ENCODE data around the gene ABR. TPM values are rescaled to one million over a fixed set of nuclear protein-coding genes. Genes with fewer than 3 reads are reported as not detected.

ABR gene
- total RNA-seq, 1 donor from 2014 or later, result 92.7 TPM

DNA sequence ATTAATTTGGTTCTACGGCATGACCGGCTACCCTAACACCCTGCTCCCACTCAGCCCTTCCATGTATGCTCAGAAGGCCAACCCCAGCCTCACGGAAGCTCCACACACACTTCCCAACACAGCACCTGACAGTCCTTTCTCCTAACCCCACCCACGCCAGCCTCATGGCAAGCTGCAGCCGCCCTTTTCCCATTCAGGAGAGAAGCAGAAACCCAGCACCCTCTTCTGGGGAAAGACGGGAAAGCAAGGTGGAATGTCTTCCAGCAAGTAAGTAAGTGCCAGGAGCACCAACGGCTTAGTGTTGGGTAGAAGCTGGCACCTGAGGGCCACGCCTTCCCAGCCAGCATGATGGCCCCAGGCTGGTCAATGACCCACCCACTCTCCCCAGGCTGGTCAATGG lies 32.1 kb downstream of the ABR start:
- peaks cover 2% of the 10 kb centered on the region for H3K27me3 Mint-ChIP-seq (ENCODE audit: insufficient read depth, low read depth)
- no peaks in the 10 kb centered on the region for H3K9me3 ChIP-seq (ENCODE audit: low read depth)
- no peaks in the 10 kb centered on the region for H3K36me3 Mint-ChIP-seq
- no peak overlapping the region for H3K4me2 ChIP-seq
- no peak overlapping the region for H3K27ac ChIP-seq
- no peaks in the 10 kb centered on the region for H3K36me3 ChIP-seq
- peaks cover 3% of the 10 kb centered on the region for H3F3A ChIP-seq (ENCODE audit: low read depth)
- H2AFZ ChIP-seq (replicated peaks), result no peak overlapping the region
- H3K79me2 ChIP-seq (ENCODE audit: low read depth), result no peaks in the 10 kb centered on the region
- DNase-seq (ENCODE audit: low spot score), result peak; percentile 78
- peaks cover 39% of the 10 kb centered on the region for H3K4me1 Mint-ChIP-seq
- peaks cover 33% of the 10 kb centered on the region for H4K20me1 ChIP-seq (ENCODE audit: low read depth)
- no peaks in the 10 kb centered on the region for H3K27me3 ChIP-seq
- no peak overlapping the region for H3K9ac ChIP-seq
- H3K4me3 ChIP-seq, result no peak overlapping the region
- H3K4me1 ChIP-seq, result peaks cover 10% of the 10 kb centered on the region
- TF ChIP-seq, protein P1, sequence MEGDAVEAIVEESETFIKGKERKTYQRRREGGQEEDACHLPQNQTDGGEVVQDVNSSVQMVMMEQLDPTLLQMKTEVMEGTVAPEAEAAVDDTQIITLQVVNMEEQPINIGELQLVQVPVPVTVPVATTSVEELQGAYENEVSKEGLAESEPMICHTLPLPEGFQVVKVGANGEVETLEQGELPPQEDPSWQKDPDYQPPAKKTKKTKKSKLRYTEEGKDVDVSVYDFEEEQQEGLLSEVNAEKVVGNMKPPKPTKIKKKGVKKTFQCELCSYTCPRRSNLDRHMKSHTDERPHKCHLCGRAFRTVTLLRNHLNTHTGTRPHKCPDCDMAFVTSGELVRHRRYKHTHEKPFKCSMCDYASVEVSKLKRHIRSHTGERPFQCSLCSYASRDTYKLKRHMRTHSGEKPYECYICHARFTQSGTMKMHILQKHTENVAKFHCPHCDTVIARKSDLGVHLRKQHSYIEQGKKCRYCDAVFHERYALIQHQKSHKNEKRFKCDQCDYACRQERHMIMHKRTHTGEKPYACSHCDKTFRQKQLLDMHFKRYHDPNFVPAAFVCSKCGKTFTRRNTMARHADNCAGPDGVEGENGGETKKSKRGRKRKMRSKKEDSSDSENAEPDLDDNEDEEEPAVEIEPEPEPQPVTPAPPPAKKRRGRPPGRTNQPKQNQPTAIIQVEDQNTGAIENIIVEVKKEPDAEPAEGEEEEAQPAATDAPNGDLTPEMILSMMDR (IDR thresholded peaks at IDR 0.05), result peak; percentile 65
- TF ChIP-seq EZH2phosphoT487 (IDR thresholded peaks at IDR 0.05) (no peak), EZH2 (IDR thresholded peaks at IDR 0.05) (no peak)
- peak overlapping the region; percentile 86 for H3K27ac Mint-ChIP-seq
- H3K4me3 Mint-ChIP-seq, result no peak overlapping the region
- no peaks in the 10 kb centered on the region for H3K9me3 Mint-ChIP-seq

DNA sequence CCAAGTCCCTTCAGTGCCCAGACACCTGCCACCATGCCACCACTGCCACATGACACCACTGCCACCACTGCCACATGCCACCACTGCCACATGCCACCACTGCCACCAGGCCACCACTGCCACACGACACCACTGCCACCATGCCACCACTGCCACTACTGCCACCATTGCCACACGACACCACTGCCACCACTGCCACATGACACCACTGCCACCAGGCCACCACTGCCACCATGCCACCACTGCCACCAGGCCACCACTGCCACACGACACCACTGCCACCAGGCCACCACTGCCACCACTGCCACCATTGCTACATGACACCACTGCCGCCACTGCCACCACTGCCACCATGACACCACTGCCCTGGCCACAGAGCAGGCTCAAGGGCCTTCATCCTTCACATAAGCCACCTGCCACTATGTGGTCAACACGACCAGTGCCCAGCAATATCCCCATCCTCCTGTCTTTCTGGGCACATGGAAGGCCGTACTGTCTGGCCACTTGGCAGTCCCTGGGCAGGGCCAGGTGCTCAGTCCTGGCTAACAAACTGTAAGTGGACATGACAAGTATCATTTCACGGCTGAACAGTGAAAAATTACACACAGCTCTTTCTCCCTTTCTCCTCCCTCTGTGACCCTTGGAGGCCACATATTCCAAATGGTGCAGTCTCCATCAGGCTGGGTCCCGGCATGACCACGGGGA lies 33.1 kb downstream of the ABR start:
- peaks cover 13% of the 10 kb centered on the region for H3K4me1 ChIP-seq
- H4K20me1 ChIP-seq (ENCODE audit: low read depth), result peaks cover 43% of the 10 kb centered on the region
- DNase-seq (ENCODE audit: low spot score), result no peak
- peaks cover 3% of the 10 kb centered on the region for H3F3A ChIP-seq (ENCODE audit: low read depth)
- H3K36me3 Mint-ChIP-seq, result no peaks in the 10 kb centered on the region
- H2AFZ ChIP-seq (replicated peaks), result no peak overlapping the region
- no peak overlapping the region for H3K4me3 ChIP-seq
- H3K4me1 Mint-ChIP-seq, result peaks cover 48% of the 10 kb centered on the region
- H3K27me3 ChIP-seq, result no peaks in the 10 kb centered on the region
- no peaks in the 10 kb centered on the region for H3K79me2 ChIP-seq (ENCODE audit: low read depth)
- H3K36me3 ChIP-seq, result no peaks in the 10 kb centered on the region
- H3K27ac Mint-ChIP-seq, result peak overlapping the region; percentile 54
- H3K27ac ChIP-seq, result no peak overlapping the region
- H3K4me3 Mint-ChIP-seq, result peak overlapping the region; percentile 73
- H3K9me3 ChIP-seq (ENCODE audit: low read depth), result no peaks in the 10 kb centered on the region
- peaks cover 2% of the 10 kb centered on the region for H3K27me3 Mint-ChIP-seq (ENCODE audit: insufficient read depth, low read depth)
- no peak overlapping the region for H3K4me2 ChIP-seq
- TF ChIP-seq EZH2phosphoT487 (IDR thresholded peaks at IDR 0.05) (no peak), EZH2 (IDR thresholded peaks at IDR 0.05) (no peak)
- TF ChIP-seq, protein P1 (IDR thresholded peaks at IDR 0.05), result no peak
- H3K9ac ChIP-seq, result no peak overlapping the region
- no peaks in the 10 kb centered on the region for H3K9me3 Mint-ChIP-seq

DNA sequence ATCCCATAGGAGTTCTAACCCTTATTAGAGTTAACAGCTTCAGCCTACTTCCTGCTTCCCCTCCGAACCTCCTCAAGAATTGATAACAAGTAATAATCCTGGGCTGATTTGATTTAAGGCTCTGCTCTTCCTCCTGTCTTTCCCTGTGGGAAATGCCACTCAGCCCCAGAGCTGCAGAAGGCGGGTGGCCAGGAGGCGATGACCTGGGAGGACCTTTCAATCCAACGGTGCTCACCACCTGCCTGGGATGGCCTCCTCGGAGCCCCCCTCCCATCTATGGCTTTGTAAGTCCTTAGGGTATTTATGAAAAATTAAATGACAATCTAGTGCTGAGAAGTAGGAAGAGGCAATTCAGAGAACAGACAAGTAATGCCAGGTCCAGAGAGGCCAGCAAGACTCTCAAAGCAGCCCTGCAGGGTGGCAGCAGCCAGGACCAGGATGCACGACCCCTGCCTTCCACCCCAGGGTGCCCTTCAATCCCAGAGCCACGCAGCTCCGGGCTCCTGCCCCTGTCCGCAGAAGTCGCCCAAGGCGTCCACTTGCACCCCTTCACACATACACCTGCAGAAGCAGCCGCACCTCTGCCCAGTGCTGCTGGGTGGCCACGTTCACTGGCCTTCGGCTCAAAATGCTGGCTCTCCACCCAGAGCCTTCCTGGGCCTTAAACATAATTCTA lies 34.3 kb downstream of the ABR start:
- H3K4me3 Mint-ChIP-seq, result no peak overlapping the region
- peaks cover 41% of the 10 kb centered on the region for H4K20me1 ChIP-seq (ENCODE audit: low read depth)
- H3K36me3 Mint-ChIP-seq, result no peaks in the 10 kb centered on the region
- no peak overlapping the region for H3K27ac ChIP-seq
- H3K4me3 ChIP-seq, result no peak overlapping the region
- no peaks in the 10 kb centered on the region for H3K9me3 ChIP-seq (ENCODE audit: low read depth)
- H2AFZ ChIP-seq (replicated peaks), result no peak overlapping the region
- peaks cover 13% of the 10 kb centered on the region for H3K4me1 ChIP-seq
- no peak overlapping the region for H3K4me2 ChIP-seq
- no peaks in the 10 kb centered on the region for H3K27me3 ChIP-seq
- peaks cover 2% of the 10 kb centered on the region for H3K27me3 Mint-ChIP-seq (ENCODE audit: insufficient read depth, low read depth)
- peak overlapping the region; percentile 74 for H3K27ac Mint-ChIP-seq
- TF ChIP-seq EZH2 (IDR thresholded peaks at IDR 0.05) (no peak), EZH2phosphoT487 (IDR thresholded peaks at IDR 0.05) (no peak)
- TF ChIP-seq, protein P1 (IDR thresholded peaks at IDR 0.05), result no peak
- H3F3A ChIP-seq (ENCODE audit: low read depth), result peaks cover 3% of the 10 kb centered on the region
- no peaks in the 10 kb centered on the region for H3K79me2 ChIP-seq (ENCODE audit: low read depth)
- no peaks in the 10 kb centered on the region for H3K9me3 Mint-ChIP-seq
- no peaks in the 10 kb centered on the region for H3K36me3 ChIP-seq
- peaks cover 46% of the 10 kb centered on the region for H3K4me1 Mint-ChIP-seq
- no peak for DNase-seq (ENCODE audit: low spot score)
- H3K9ac ChIP-seq, result no peak overlapping the region
